ENCODE results near the gene KPNA6. TPM values are rescaled to one million over a fixed set of nuclear protein-coding genes. Genes with fewer than 3 reads are reported as not detected.
"Not testable (repeated sequence)": the region's sequence is repeated elsewhere in the genome, so short reads cannot be mapped to it uniquely, and the experiment has no call there.

Gene KPNA6
- total RNA-seq, 1 donor from 2014 or later: 17.7 TPM

DNA sequence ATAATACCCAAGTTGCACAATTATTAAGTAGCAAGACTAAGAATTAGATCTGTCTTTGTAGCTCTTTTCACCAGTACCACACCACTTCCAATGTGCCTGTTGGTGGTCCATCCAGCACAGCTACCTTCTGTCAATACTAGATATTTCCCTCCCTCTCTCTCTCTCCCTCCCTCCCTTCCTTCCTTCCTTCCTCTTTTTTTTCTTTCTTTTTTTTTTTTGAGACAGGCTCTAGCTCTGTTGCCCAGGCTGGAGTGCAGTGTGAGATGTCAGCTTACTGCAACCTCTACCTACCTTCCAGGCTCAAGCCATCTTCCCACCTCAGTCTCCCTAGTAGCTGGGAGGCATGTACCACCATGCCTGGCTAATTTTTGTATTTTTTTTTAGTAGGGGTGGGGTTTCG lies 21.1 kb downstream of the KPNA6 start:
- H3K27ac ChIP-seq (ENCODE audit: low read depth, low read length): no peak overlapping the region
- peaks cover 10 to 20% (median 13%) of the 10 kb centered on the region in 3 donors for H3K4me1 ChIP-seq (ENCODE audit: control insufficient read depth in 3 of 3, insufficient read depth in 3 of 3, low read length in 3 of 3)
- no peaks in the 10 kb centered on the region for H3K27me3 ChIP-seq (ENCODE audit: control insufficient read depth in 3 of 3, insufficient read depth in 3 of 3, low read length in 3 of 3)
- H3K36me3 ChIP-seq (ENCODE audit: control insufficient read depth in 3 of 3, insufficient read depth in 3 of 3, low read length in 3 of 3): no peaks in the 10 kb centered on the region
- H3K4me3 ChIP-seq (ENCODE audit: low read length in 3 of 3): no peak overlapping the region
- H3K9me3 ChIP-seq (ENCODE audit: control insufficient read depth in 3 of 3, low read length in 3 of 3): no peaks in the 10 kb centered on the region
- no peak overlapping the region for H3K9ac ChIP-seq (ENCODE audit: low read depth in 1 of 3, low read length in 3 of 3)

DNA sequence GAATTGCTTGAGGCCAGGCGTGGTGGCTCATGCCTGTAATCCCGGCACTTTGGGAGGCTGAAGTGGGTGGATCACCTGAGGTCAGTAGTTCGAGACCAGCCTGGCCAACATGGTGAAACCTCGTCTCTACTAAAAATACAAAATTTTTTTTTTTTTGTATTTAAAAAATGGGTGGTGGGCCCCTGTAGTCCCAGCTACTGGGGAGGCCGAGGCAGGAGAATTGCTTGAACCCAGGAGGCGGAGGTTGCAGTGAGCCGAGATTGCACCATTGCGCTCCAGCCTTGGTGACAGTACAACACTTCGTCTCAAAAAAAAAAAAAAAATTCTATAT lies 26.1 kb downstream of the KPNA6 start:
- H3K27ac ChIP-seq (ENCODE audit: low read depth, low read length): peak overlapping the region; percentile 25
- not testable (repeated sequence) for H3K4me3 ChIP-seq (ENCODE audit: low read length in 3 of 3); H3K9me3 ChIP-seq (ENCODE audit: control insufficient read depth in 3 of 3, low read length in 3 of 3); H3K9ac ChIP-seq (ENCODE audit: low read depth in 1 of 3, low read length in 3 of 3); H3K36me3 ChIP-seq (ENCODE audit: control insufficient read depth in 3 of 3, insufficient read depth in 3 of 3, low read length in 3 of 3); H3K27me3 ChIP-seq (ENCODE audit: control insufficient read depth in 3 of 3, insufficient read depth in 3 of 3, low read length in 3 of 3)
- peaks cover 5 to 16% (median 8%) of the 10 kb centered on the region in 3 donors for H3K4me1 ChIP-seq (ENCODE audit: control insufficient read depth in 3 of 3, insufficient read depth in 3 of 3, low read length in 3 of 3)

DNA sequence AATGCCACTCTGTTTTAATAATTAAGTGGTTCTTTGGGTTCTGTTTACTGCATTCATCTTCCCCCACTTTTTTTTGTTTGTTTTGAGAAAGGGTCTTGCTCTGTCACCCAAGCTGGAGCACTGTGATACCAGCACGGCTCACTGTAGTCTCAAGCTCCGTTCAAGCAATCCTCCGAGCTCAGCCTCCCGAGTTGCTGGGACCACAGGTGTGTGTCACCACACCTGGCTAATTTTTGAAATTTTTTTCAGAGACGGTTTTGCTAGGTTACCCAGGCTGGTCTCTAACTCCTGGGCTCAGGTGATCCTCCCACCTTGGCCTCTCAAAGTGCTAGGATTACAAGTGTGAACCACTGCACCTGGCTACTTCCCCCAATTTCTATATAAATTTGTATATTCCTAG lies 29.3 kb downstream of the KPNA6 start:
- H3K4me3 ChIP-seq (ENCODE audit: low read length in 3 of 3): no peak overlapping the region
- H3K9ac ChIP-seq (ENCODE audit: low read depth in 1 of 3, low read length in 3 of 3): no peak overlapping the region
- no peaks in the 10 kb centered on the region for H3K36me3 ChIP-seq (ENCODE audit: control insufficient read depth in 3 of 3, insufficient read depth in 3 of 3, low read length in 3 of 3)
- H3K4me1 ChIP-seq (ENCODE audit: control insufficient read depth in 3 of 3, insufficient read depth in 3 of 3, low read length in 3 of 3): peaks cover 4 to 10% (median 5%) of the 10 kb centered on the region in 3 donors
- H3K27ac ChIP-seq (ENCODE audit: low read depth, low read length): no peak overlapping the region
- H3K9me3 ChIP-seq (ENCODE audit: control insufficient read depth in 3 of 3, low read length in 3 of 3): no peaks in the 10 kb centered on the region
- H3K27me3 ChIP-seq (ENCODE audit: control insufficient read depth in 3 of 3, insufficient read depth in 3 of 3, low read length in 3 of 3): no peaks in the 10 kb centered on the region

DNA sequence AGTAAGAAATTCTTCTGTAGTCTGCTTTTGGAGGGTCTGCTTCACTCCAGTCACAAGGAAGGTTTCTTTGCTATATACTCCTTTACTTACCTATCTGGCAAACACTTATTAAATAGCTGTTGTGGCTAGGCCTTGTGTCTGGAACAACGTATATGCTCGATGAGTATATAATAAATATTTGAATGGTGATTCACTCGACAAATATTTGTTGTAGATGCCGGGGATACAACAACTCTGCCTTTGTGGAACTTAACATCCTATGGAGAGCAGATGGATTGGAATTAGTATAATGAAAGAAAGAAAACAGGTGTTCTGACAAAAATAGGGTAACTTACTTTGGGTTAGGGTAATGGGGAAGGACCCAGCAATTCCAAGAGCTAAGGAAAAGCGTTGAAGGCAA lies 31.1 kb downstream of the KPNA6 start:
- Histone ChIP-seq H3K9me3 (ENCODE audit: control insufficient read depth in 3 of 3, low read length in 3 of 3) (no peaks in the 10 kb centered on the region), H3K36me3 (ENCODE audit: control insufficient read depth in 3 of 3, insufficient read depth in 3 of 3, low read length in 3 of 3) (no peaks in the 10 kb centered on the region), H3K27me3 (ENCODE audit: control insufficient read depth in 3 of 3, insufficient read depth in 3 of 3, low read length in 3 of 3) (no peaks in the 10 kb centered on the region), H3K27ac (ENCODE audit: low read depth, low read length) (no peak overlapping the region), H3K9ac (ENCODE audit: low read depth in 1 of 3, low read length in 3 of 3) (no peak overlapping the region), H3K4me3 (ENCODE audit: low read length in 3 of 3) (no peak overlapping the region), H3K4me1 (ENCODE audit: control insufficient read depth in 3 of 3, insufficient read depth in 3 of 3, low read length in 3 of 3) (peaks cover 9 to 20% (median 12%) of the 10 kb centered on the region in 3 donors)

DNA sequence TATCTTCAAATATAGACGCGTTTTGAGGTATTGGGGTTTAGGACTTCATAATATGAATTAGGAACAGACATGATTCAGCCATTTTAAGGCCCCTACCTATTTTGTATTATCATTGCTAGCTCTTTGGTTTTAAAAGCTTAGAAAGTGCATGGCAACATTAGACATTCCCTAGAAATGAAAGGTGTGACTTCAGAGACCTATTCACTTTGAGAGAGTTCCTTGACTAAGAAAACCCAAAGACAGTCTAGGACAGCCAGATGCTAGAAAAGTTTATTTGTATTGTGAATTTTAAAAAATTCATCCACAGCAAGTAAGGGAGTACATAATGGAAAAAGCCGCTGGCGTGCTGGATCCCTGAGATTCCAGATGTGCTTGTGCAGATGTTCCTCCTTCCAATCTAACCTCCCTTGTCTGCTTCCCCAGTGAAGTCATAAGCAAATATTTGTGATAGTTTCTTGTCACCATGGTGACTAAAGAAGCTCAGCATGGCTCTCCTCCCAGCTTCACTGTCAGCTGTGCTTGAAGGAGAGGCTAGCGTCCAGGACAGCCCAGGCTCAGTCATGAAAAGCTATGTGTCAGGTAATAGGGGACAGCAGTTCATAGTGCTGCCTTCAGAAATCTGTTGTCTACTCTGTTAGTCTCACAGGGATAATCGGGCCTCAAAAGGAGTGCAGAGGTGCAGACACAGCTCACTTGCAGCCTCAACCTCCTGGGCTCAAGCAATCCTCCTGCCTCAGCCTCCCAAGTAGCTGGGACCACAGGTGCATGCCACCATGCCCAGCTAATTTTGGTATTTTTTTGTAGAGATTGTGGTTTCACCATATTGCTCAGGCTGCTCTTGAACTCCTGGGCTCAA lies 34.8 kb downstream of the KPNA6 start:
- Histone ChIP-seq H3K36me3 (ENCODE audit: control insufficient read depth in 3 of 3, insufficient read depth in 3 of 3, low read length in 3 of 3) (no peaks in the 10 kb centered on the region), H3K4me1 (ENCODE audit: control insufficient read depth in 3 of 3, insufficient read depth in 3 of 3, low read length in 3 of 3) (peaks cover 11 to 21% (median 12%) of the 10 kb centered on the region in 3 donors), H3K4me3 (ENCODE audit: low read length in 3 of 3) (no peak overlapping the region), H3K9me3 (ENCODE audit: control insufficient read depth in 3 of 3, low read length in 3 of 3) (no peaks in the 10 kb centered on the region), H3K27me3 (ENCODE audit: control insufficient read depth in 3 of 3, insufficient read depth in 3 of 3, low read length in 3 of 3) (no peaks in the 10 kb centered on the region), H3K27ac (ENCODE audit: low read depth, low read length) (peak overlapping the region; percentile 75), H3K9ac (ENCODE audit: low read depth in 1 of 3, low read length in 3 of 3) (peak overlapping the region in 1 of 3 donors; percentile 4)

GRCh38 chr1:32143302-32143695 lies 35.4 kb downstream of the KPNA6 start:
- not testable (repeated sequence) for H3K4me3 ChIP-seq (ENCODE audit: low read length in 3 of 3); H3K36me3 ChIP-seq (ENCODE audit: control insufficient read depth in 3 of 3, insufficient read depth in 3 of 3, low read length in 3 of 3); H3K9me3 ChIP-seq (ENCODE audit: control insufficient read depth in 3 of 3, low read length in 3 of 3); H3K27me3 ChIP-seq (ENCODE audit: control insufficient read depth in 3 of 3, insufficient read depth in 3 of 3, low read length in 3 of 3)
- H3K27ac ChIP-seq (ENCODE audit: low read depth, low read length): peak overlapping the region; percentile 75
- peak overlapping the region in 1 of 3 donors; percentile 4 for H3K9ac ChIP-seq (ENCODE audit: low read depth in 1 of 3, low read length in 3 of 3)
- peaks cover 11 to 21% (median 12%) of the 10 kb centered on the region in 3 donors for H3K4me1 ChIP-seq (ENCODE audit: control insufficient read depth in 3 of 3, insufficient read depth in 3 of 3, low read length in 3 of 3)

DNA sequence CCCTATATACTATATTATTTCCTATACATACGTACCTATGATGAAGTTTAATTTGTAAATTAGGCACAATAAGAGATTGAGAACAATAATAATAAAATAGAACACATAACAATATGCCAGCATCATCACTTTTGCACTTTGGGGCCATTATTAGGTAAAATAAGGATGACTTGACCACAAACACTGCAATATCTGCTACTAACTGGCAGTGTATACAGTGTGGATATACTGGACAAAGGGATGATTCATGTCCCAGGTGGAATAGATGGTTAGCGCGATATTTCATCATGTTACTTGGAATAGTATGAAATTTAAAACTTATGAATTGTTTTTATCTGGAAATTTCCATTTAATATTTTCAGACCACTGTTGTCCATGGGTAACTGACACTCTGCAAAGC lies 36.2 kb downstream of the KPNA6 start:
- Histone ChIP-seq H3K27me3 (ENCODE audit: control insufficient read depth in 3 of 3, insufficient read depth in 3 of 3, low read length in 3 of 3) (no peaks in the 10 kb centered on the region), H3K36me3 (ENCODE audit: control insufficient read depth in 3 of 3, insufficient read depth in 3 of 3, low read length in 3 of 3) (no peaks in the 10 kb centered on the region), H3K4me3 (ENCODE audit: low read length in 3 of 3) (no peak overlapping the region), H3K9me3 (ENCODE audit: control insufficient read depth in 3 of 3, low read length in 3 of 3) (no peaks in the 10 kb centered on the region), H3K9ac (ENCODE audit: low read depth in 1 of 3, low read length in 3 of 3) (no peak overlapping the region), H3K4me1 (ENCODE audit: control insufficient read depth in 3 of 3, insufficient read depth in 3 of 3, low read length in 3 of 3) (peaks cover 8 to 21% (median 11%) of the 10 kb centered on the region in 3 donors), H3K27ac (ENCODE audit: low read depth, low read length) (peak overlapping the region; percentile 17)

GRCh38 chr1:32147799-32148198 lies 39.9 kb downstream of the KPNA6 start:
- H3K36me3 ChIP-seq (ENCODE audit: control insufficient read depth in 3 of 3, insufficient read depth in 3 of 3, low read length in 3 of 3); H3K4me3 ChIP-seq (ENCODE audit: low read length in 3 of 3); H3K9me3 ChIP-seq (ENCODE audit: control insufficient read depth in 3 of 3, low read length in 3 of 3); H3K27ac ChIP-seq (ENCODE audit: low read depth, low read length); H3K27me3 ChIP-seq (ENCODE audit: control insufficient read depth in 3 of 3, insufficient read depth in 3 of 3, low read length in 3 of 3); H3K9ac ChIP-seq (ENCODE audit: low read depth in 1 of 3, low read length in 3 of 3): not testable (repeated sequence)
- peaks cover 13 to 23% (median 20%) of the 10 kb centered on the region in 3 donors for H3K4me1 ChIP-seq (ENCODE audit: control insufficient read depth in 3 of 3, insufficient read depth in 3 of 3, low read length in 3 of 3)

DNA sequence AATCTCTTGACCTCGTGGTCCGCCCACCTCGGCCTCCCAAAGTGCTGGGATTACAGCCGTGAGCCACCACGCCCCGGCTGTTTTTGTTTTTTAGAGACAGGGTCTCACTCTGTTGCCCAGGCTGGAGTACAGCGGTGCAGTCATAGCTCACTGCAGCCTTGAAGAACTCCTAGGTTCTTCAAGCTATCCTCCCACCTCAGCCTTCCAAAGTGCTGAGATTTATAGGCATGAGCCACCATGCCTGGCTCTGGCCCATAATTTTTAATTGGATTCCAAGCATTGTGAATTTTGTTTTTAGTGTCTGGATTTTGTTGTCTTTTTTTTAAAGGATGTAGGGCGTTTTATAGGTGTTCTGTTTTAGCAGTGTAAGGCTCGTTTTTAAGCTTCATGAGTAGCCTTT lies 43.0 kb downstream of the KPNA6 start:
- no peak overlapping the region for H3K4me3 ChIP-seq (ENCODE audit: low read length in 3 of 3)
- H3K9ac ChIP-seq (ENCODE audit: low read depth in 1 of 3, low read length in 3 of 3): no peak overlapping the region
- H3K27me3 ChIP-seq (ENCODE audit: control insufficient read depth in 3 of 3, insufficient read depth in 3 of 3, low read length in 3 of 3): no peaks in the 10 kb centered on the region
- H3K27ac ChIP-seq (ENCODE audit: low read depth, low read length): peak overlapping the region; percentile 15
- peaks cover 9 to 14% (median 14%) of the 10 kb centered on the region in 3 donors for H3K4me1 ChIP-seq (ENCODE audit: control insufficient read depth in 3 of 3, insufficient read depth in 3 of 3, low read length in 3 of 3)
- H3K36me3 ChIP-seq (ENCODE audit: control insufficient read depth in 3 of 3, insufficient read depth in 3 of 3, low read length in 3 of 3): peaks cover 2 to 10% (median 3%) of the 10 kb centered on the region in 3 donors
- no peaks in the 10 kb centered on the region for H3K9me3 ChIP-seq (ENCODE audit: control insufficient read depth in 3 of 3, low read length in 3 of 3)

DNA sequence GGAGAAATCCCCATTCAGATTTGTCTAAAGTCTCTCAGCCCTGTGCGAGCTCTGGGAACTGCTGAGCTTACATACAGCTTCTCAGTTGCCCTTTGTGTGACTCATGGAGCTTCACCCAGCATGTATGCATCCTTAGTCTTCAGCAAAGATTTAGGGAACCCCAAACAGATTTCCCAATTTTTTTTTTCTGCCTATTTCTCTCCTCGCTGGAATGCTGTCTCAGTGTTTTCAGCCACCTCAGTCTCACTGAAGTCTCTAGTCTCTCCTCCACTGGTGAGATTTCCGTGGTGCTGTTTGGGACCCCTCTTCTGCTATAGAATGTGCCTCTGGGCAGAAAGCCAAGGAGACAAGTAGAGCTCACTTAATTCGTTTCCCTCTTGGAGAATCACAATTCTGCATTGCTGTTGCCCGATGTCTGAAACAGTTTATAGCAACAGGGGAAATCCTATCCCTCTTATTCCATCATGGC lies 43.5 kb downstream of the KPNA6 start:
- H3K27me3 ChIP-seq (ENCODE audit: control insufficient read depth in 3 of 3, insufficient read depth in 3 of 3, low read length in 3 of 3): no peaks in the 10 kb centered on the region
- no peaks in the 10 kb centered on the region for H3K9me3 ChIP-seq (ENCODE audit: control insufficient read depth in 3 of 3, low read length in 3 of 3)
- H3K27ac ChIP-seq (ENCODE audit: low read depth, low read length): peak overlapping the region; percentile 15
- peaks cover 9 to 14% (median 14%) of the 10 kb centered on the region in 3 donors for H3K4me1 ChIP-seq (ENCODE audit: control insufficient read depth in 3 of 3, insufficient read depth in 3 of 3, low read length in 3 of 3)
- no peak overlapping the region for H3K4me3 ChIP-seq (ENCODE audit: low read length in 3 of 3)
- H3K9ac ChIP-seq (ENCODE audit: low read depth in 1 of 3, low read length in 3 of 3): no peak overlapping the region
- H3K36me3 ChIP-seq (ENCODE audit: control insufficient read depth in 3 of 3, insufficient read depth in 3 of 3, low read length in 3 of 3): peaks cover 7 to 15% (median 8%) of the 10 kb centered on the region in 3 donors
